ENCODE measurements around the gene ERGIC1.
"Not testable (repeated sequence)": the region's sequence is repeated elsewhere in the genome, so short reads cannot be mapped to it uniquely, and the experiment has no call there.

The ERGIC1 gene

GRCh38 chr5:172877466-172878260 lies 43.6 kb downstream of the ERGIC1 start:
- DNase-seq (ENCODE audit: low read depth in 3 of 3, low spot score in 1 of 3) = no peak

GRCh38 chr5:172878585-172878932 lies 44.5 kb downstream of the ERGIC1 start:
- DNase-seq (ENCODE audit: low read depth in 3 of 3, low spot score in 1 of 3) = no peak

GRCh38 chr5:172878933-172879752 lies 45.1 kb downstream of the ERGIC1 start:
- DNase-seq (ENCODE audit: low read depth in 3 of 3, low spot score in 1 of 3) = no peak

GRCh38 chr5:172881691-172882370 lies 47.8 kb downstream of the ERGIC1 start:
- no peak for DNase-seq (ENCODE audit: low read depth in 3 of 3, low spot score in 1 of 3)

- no peak for DNase-seq (ENCODE audit: low read depth in 3 of 3, low spot score in 1 of 3)
These were observed 49.0 kb downstream of the ERGIC1 start for GRCh38 chr5:172883066-172883465.

GRCh38 chr5:172885597-172886340 lies 51.7 kb downstream of the ERGIC1 start:
- no peak for DNase-seq (ENCODE audit: low read depth in 3 of 3, low spot score in 1 of 3)

- no peak for DNase-seq (ENCODE audit: low read depth in 3 of 3, low spot score in 1 of 3)
These were observed 52.4 kb downstream of the ERGIC1 start for GRCh38 chr5:172886476-172886875.

GRCh38 chr5:172886974-172887501 lies 53.0 kb downstream of the ERGIC1 start:
- no peak for DNase-seq (ENCODE audit: low read depth in 3 of 3, low spot score in 1 of 3)

- DNase-seq (ENCODE audit: low read depth in 3 of 3, low spot score in 1 of 3) = no peak
These were observed 53.6 kb downstream of the ERGIC1 start for GRCh38 chr5:172887692-172888091.

GRCh38 chr5:172890659-172891058 lies 56.6 kb downstream of the ERGIC1 start:
- no peak for DNase-seq (ENCODE audit: low read depth in 3 of 3, low spot score in 1 of 3)

GRCh38 chr5:172891716-172892421 lies 57.8 kb downstream of the ERGIC1 start:
- no peak for DNase-seq (ENCODE audit: low read depth in 3 of 3, low spot score in 1 of 3)

- no peak for DNase-seq (ENCODE audit: low read depth in 3 of 3, low spot score in 1 of 3)
These were observed 58.7 kb downstream of the ERGIC1 start for GRCh38 chr5:172892713-172893112.

GRCh38 chr5:172894767-172895388 lies 60.8 kb downstream of the ERGIC1 start:
- DNase-seq (ENCODE audit: low read depth in 3 of 3, low spot score in 1 of 3) = no peak

- DNase-seq (ENCODE audit: low read depth in 3 of 3, low spot score in 1 of 3) = no peak
These were observed 61.5 kb downstream of the ERGIC1 start for GRCh38 chr5:172895549-172895948.

- no peak for DNase-seq (ENCODE audit: low read depth in 3 of 3, low spot score in 1 of 3)
These were observed 62.4 kb downstream of the ERGIC1 start for GRCh38 chr5:172896465-172896864.

GRCh38 chr5:172897067-172897466 lies 63.0 kb downstream of the ERGIC1 start:
- not testable (repeated sequence) for DNase-seq (ENCODE audit: low read depth in 3 of 3, low spot score in 1 of 3)

- DNase-seq (ENCODE audit: low read depth in 3 of 3, low spot score in 1 of 3) = no peak
These were observed 63.6 kb downstream of the ERGIC1 start for GRCh38 chr5:172897481-172898217.

- no peak for DNase-seq (ENCODE audit: low read depth in 3 of 3, low spot score in 1 of 3)
These were observed 64.3 kb downstream of the ERGIC1 start for GRCh38 chr5:172898218-172898842.

Data from stimulated activated CD4-positive, alpha-beta T cell treated with anti-CD3 and anti-CD28 coated beads, TNF-alpha, amount 100 ng/mL, for 1 hour (primary cell).